Adrenal gland (tissue), 5 donors: ENCODE results near the gene HIPK2.

Experiments used
- POLR2A ChIP-seq, 2 donors: fragments of 450-650 bp; IDR thresholded peaks; one replicate each; pipeline ENCODE4 v1.6.1; 2017; ENCODE audit warnings: antibody characterized with exemption in 2 of 2, mild to moderate bottlenecking in 2 of 2, moderate library complexity in 1 of 2
- TF ChIP-seq, protein P1 (sequence below), 6 experiments: fragments of 450-650 bp in 4 of 6; fragments of 200-600 bp in 2 of 6; sonication (generic) in 1 of 6; IDR thresholded peaks; 1 replicate in 5 of 6; 2 replicates in 1 of 6; pipeline versions ENCODE4 v1.5.1 to v1.8.0; 2016 to 2021; ENCODE audit warnings: antibody characterized with exemption in 6 of 6, mild to moderate bottlenecking in 2 of 6, moderate library complexity in 1 of 6
- donor health status: DM: no; HTN: no; CAD: no.

DNA sequence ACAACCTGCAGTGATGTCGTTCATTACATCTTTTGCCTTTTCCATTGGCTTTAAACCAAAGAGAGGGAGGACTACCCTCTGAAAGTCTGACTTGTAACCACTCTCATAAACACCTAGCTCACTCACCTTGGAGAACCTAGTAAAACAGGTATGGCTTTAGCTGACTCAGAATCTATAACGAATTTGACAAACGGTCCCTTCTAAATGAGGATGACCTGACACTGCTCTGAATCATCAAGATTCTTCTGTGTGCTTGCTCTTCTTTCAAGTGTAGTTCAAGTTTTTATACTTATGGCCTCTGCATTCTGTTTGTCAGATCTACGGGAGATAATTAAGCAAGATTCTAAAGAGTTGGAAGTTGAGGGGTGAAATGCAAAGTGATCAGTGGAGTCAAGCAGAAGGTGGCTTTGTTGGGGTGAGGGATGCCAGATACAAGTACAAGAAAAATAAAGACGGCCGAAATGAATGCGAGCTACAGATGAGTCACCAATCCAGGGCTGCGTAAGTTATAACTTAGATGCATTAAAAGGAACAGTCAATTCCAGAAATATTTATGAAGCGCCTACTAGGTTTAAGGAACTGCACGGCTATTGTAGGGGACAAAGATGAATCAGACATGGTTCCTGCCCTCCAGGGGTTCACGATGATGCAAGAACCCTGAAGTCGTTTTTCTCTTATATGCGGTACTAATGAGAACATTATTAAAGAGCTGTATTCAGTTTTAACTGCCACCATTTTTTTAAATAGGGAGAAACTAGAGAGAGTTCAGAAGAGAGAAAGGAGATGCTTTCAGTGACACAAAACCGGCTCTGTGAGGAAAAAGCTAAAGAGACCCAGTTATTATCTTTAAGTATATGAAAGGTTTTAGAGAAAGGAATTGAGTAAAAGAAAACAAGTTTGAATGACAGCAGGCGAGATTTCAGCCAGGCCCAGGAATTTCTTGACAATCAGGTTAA is 6.5 kb downstream of the HIPK2 start:
- TF ChIP-seq, protein P1, sequence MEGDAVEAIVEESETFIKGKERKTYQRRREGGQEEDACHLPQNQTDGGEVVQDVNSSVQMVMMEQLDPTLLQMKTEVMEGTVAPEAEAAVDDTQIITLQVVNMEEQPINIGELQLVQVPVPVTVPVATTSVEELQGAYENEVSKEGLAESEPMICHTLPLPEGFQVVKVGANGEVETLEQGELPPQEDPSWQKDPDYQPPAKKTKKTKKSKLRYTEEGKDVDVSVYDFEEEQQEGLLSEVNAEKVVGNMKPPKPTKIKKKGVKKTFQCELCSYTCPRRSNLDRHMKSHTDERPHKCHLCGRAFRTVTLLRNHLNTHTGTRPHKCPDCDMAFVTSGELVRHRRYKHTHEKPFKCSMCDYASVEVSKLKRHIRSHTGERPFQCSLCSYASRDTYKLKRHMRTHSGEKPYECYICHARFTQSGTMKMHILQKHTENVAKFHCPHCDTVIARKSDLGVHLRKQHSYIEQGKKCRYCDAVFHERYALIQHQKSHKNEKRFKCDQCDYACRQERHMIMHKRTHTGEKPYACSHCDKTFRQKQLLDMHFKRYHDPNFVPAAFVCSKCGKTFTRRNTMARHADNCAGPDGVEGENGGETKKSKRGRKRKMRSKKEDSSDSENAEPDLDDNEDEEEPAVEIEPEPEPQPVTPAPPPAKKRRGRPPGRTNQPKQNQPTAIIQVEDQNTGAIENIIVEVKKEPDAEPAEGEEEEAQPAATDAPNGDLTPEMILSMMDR (IDR thresholded peaks at IDR 0.05), result no peak
- no peak for TF ChIP-seq POLR2A (IDR thresholded peaks at IDR 0.05)
